ENCODE data around the gene GNB3. TPM values are rescaled to one million over a fixed set of nuclear protein-coding genes. Genes with fewer than 3 reads are reported as not detected.

The GNB3 gene
- total and polyA plus RNA-seq, 2 donors (not counting 3 experiments of a cell fraction or from before 2014, with no cell fraction given), result 9.4 to 12.0 TPM

DNA sequence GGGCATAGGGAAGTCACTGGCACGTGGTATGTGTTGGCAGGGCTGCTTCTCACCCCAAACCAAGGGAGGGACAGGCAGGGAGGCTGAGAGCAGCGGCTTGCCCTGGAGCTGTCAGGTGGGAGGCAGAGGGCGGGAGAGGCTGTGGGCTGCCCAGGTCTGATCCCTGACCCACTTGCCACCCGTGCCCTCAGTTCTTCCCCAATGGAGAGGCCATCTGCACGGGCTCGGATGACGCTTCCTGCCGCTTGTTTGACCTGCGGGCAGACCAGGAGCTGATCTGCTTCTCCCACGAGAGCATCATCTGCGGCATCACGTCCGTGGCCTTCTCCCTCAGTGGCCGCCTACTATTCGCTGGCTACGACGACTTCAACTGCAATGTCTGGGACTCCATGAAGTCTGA, 4.7 kb downstream of the GNB3 start:
- Histone ChIP-seq H3K27me3 (ENCODE audit: control insufficient read depth in 2 of 2, insufficient read depth in 2 of 2, low read length in 2 of 2) (no peaks in the 10 kb centered on the region), H3K79me2 (ENCODE audit: control insufficient read depth, insufficient read depth, low read length) (peaks cover 15% of the 10 kb centered on the region), H3K4me3 (replicated peaks in 1 of 3; ENCODE audit: insufficient read depth in 1 of 3, low read depth in 1 of 3, low read length in 3 of 3) (no peak overlapping the region), H3K9ac (replicated peaks; ENCODE audit: extremely low read depth, insufficient read depth, low read length) (no peak overlapping the region), H2AFZ (ENCODE audit: low read depth, low read length) (no peak overlapping the region), H3K9me3 (replicated peaks; ENCODE audit: control insufficient read depth, insufficient read depth, low read length) (no peaks in the 10 kb centered on the region), H3K4me1 (ENCODE audit: control insufficient read depth, extremely low read depth, insufficient read depth, low read length) (peaks cover 6% of the 10 kb centered on the region), H4K20me1 (replicated peaks; ENCODE audit: control insufficient read depth, extremely low read depth, insufficient read depth, low read length) (no peaks in the 10 kb centered on the region), H3K9me1 (replicated peaks; ENCODE audit: control insufficient read depth, extremely low read depth, insufficient read depth, low read length) (no peaks in the 10 kb centered on the region), H3K4me2 (ENCODE audit: insufficient read depth, low read length) (no peak overlapping the region), H3K36me3 (ENCODE audit: control insufficient read depth in 2 of 2, extremely low read depth in 1 of 2, insufficient read depth in 2 of 2, low read length in 2 of 2) (peaks cover 11 to 48% of the 10 kb centered on the region in 2 experiments), H3K27ac (ENCODE audit: insufficient read depth, low read depth, low read length) (no peak overlapping the region)
- no TSS peak for BruUV-seq (replicated peaks)
- intact Hi-C loops (cut with micrococcal nuclease), result no loop called here
- FAIRE-seq (no peak), DNase-seq (ENCODE audit: low read depth, low spot score) (no peak)
- ChIA-PET POLR2A (no interaction called here), CTCF (no interaction called here)
- dilution Hi-C loops (cut with MboI; ENCODE audit: extremely low pct_ligation_motif_present, low sequenced_read_pairs), result no loop called here
- TF ChIP-seq MYC (IDR thresholded peaks at IDR 0.05; ENCODE audit: low read depth, low read length), result no peak
- TF ChIP-seq, protein P1, sequence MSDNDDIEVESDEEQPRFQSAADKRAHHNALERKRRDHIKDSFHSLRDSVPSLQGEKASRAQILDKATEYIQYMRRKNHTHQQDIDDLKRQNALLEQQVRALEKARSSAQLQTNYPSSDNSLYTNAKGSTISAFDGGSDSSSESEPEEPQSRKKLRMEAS (IDR thresholded peaks at IDR 0.05; ENCODE audit: insufficient read depth, insufficient read length), result no peak
- TF ChIP-seq, protein P2, sequence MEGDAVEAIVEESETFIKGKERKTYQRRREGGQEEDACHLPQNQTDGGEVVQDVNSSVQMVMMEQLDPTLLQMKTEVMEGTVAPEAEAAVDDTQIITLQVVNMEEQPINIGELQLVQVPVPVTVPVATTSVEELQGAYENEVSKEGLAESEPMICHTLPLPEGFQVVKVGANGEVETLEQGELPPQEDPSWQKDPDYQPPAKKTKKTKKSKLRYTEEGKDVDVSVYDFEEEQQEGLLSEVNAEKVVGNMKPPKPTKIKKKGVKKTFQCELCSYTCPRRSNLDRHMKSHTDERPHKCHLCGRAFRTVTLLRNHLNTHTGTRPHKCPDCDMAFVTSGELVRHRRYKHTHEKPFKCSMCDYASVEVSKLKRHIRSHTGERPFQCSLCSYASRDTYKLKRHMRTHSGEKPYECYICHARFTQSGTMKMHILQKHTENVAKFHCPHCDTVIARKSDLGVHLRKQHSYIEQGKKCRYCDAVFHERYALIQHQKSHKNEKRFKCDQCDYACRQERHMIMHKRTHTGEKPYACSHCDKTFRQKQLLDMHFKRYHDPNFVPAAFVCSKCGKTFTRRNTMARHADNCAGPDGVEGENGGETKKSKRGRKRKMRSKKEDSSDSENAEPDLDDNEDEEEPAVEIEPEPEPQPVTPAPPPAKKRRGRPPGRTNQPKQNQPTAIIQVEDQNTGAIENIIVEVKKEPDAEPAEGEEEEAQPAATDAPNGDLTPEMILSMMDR (IDR thresholded peaks at IDR 0.05; ENCODE audit: extremely low read depth in 1 of 2, insufficient read depth in 1 of 2, low read depth in 1 of 2, low read length in 2 of 2), result no peak
- TF ChIP-seq POLR2AphosphoS5 (IDR thresholded peaks at IDR 0.05; ENCODE audit: insufficient read depth, low read depth, low read length), result no peak
- TF ChIP-seq FOS (IDR thresholded peaks at IDR 0.05; ENCODE audit: borderline replicate concordance, insufficient read depth, low read length), result no peak

Measured in endothelial cell of umbilical vein (primary cell).